GM23338 (cell line): ENCODE results near the gene CYP24A1. TPM values are rescaled to one million over a fixed set of nuclear protein-coding genes. Genes with fewer than 3 reads are reported as not detected.
A peak's percentile ranks its signal among the peaks of the same experiment; 100 is the strongest.

ENCODE experiments used
- ATAC-seq: fragments of 200-7000 bp; cut with Tn5 transposase; 3 replicates; pipeline ENCODE4 v1.9.1; 2020
- DNase-seq: peaks from one replicate; pipeline ENCODE4 v3.0.0-alpha.2; 2015; ENCODE audit warnings: low spot score
- H2AFZ ChIP-seq: fragments of 200-600 bp; sonication (generic); 2 replicates; pipeline ENCODE4 v1.8.0; 2016; ENCODE audit warnings: antibody characterized with exemption, mild to moderate bottlenecking, moderate library complexity
- H3F3A ChIP-seq: fragments of 200-600 bp; sonication (generic); replicated peaks from 2 replicates; pipeline ENCODE4 v1.8.0; 2017; ENCODE audit warnings: antibody characterized with exemption, mixed run types, low read depth
- H3K27ac ChIP-seq: fragments of 200-600 bp; sonication (generic); 2 replicates; pipeline ENCODE4 v1.6.1; 2016; ENCODE audit warnings: low read depth
- H3K27me3 ChIP-seq: fragments of 200-600 bp; sonication (generic); 2 replicates; pipeline ENCODE4 v1.8.0; 2016; ENCODE audit warnings: mild to moderate bottlenecking, mixed run types, moderate library complexity; ENCODE audit not compliant: insufficient read depth
- H3K36me3 ChIP-seq: fragments of 200-600 bp; sonication (generic); 2 replicates; pipeline ENCODE4 v1.8.0; 2016; ENCODE audit warnings: mild to moderate bottlenecking; ENCODE audit not compliant: insufficient read depth
- H3K4me1 ChIP-seq: fragments of 200-600 bp; sonication (generic); 2 replicates; pipeline ENCODE4 v1.8.0; 2016; ENCODE audit warnings: mild to moderate bottlenecking, moderate library complexity; ENCODE audit not compliant: insufficient read depth
- H3K4me2 ChIP-seq: fragments of 200-600 bp; sonication (generic); 2 replicates; pipeline ENCODE4 v1.7.1; 2017; ENCODE audit warnings: mixed run types
- H3K4me3 ChIP-seq: fragments of 200-600 bp; sonication (generic); 2 replicates; pipeline ENCODE4 v1.6.1; 2016; ENCODE audit warnings: mixed run types
- H3K79me2 ChIP-seq: fragments of 200-600 bp; sonication (generic); replicated peaks from 2 replicates; pipeline ENCODE4 v1.8.0; 2017; ENCODE audit warnings: mild to moderate bottlenecking; ENCODE audit not compliant: insufficient read depth
- H3K9me2 ChIP-seq: fragments of 200-600 bp; sonication (generic); 2 replicates; pipeline ENCODE4 v1.8.0; 2017; ENCODE audit not compliant: insufficient read depth
- H4K20me1 ChIP-seq: fragments of 200-600 bp; sonication (generic); replicated peaks from 2 replicates; pipeline ENCODE4 v1.8.0; 2017; ENCODE audit warnings: mild to moderate bottlenecking; ENCODE audit not compliant: insufficient read depth
- H3K27ac Mint-ChIP-seq: 2 replicates; pipeline ENCODE4 v1.8.0; 2020; ENCODE audit warnings: inconsistent platforms, mild to moderate bottlenecking, moderate library complexity, mixed read lengths
- H3K27me3 Mint-ChIP-seq: 3 replicates; pipeline ENCODE4 v1.8.0; 2022; ENCODE audit warnings: low read depth, mild to moderate bottlenecking, moderate library complexity, mixed read lengths, inconsistent platforms; ENCODE audit not compliant: insufficient read depth, poor library complexity
- H3K36me3 Mint-ChIP-seq: 3 replicates; pipeline ENCODE4 v1.8.0; 2021; ENCODE audit warnings: low read depth, mild to moderate bottlenecking, inconsistent platforms, moderate library complexity, mixed read lengths
- H3K4me1 Mint-ChIP-seq: 3 replicates; pipeline ENCODE4 v1.8.0; 2020; ENCODE audit warnings: mild to moderate bottlenecking, inconsistent platforms, mixed read lengths
- H3K4me3 Mint-ChIP-seq: 3 replicates; pipeline ENCODE4 v1.8.0; 2021; ENCODE audit warnings: moderate library complexity, mild to moderate bottlenecking, inconsistent platforms, mixed read lengths
- H3K9me3 Mint-ChIP-seq: 3 replicates; pipeline ENCODE4 v1.8.0; 2020; ENCODE audit warnings: moderate library complexity, mild to moderate bottlenecking, inconsistent platforms, mixed read lengths
- EZH2phosphoT487 ChIP-seq: fragments of 200-600 bp; sonication (generic); IDR thresholded peaks from one replicate; pipeline ENCODE4 v1.8.1; 2018; ENCODE audit warnings: antibody characterized with exemption; ENCODE audit not compliant: unreplicated experiment
- JUNB ChIP-seq: IDR thresholded peaks from one replicate; pipeline ENCODE4 v1.6.1; 2016; ENCODE audit warnings: antibody characterized with exemption; ENCODE audit not compliant: unreplicated experiment
- NANOG ChIP-seq: IDR thresholded peaks from 2 replicates; pipeline ENCODE4 v1.6.1; 2016; ENCODE audit warnings: antibody characterized with exemption, borderline replicate concordance
- POLR2AphosphoS5 ChIP-seq: IDR thresholded peaks from 2 replicates; pipeline ENCODE4 v1.6.1; 2016; ENCODE audit warnings: antibody characterized with exemption, low read depth
- ZNF331 ChIP-seq: fragments of 250-450 bp; sonication (Bioruptor Pico); IDR thresholded peaks from 2 replicates; pipeline ENCODE4 v1.5.0; 2020; ENCODE audit warnings: low read depth, mild to moderate bottlenecking, moderate library complexity
- polyA plus RNA-seq: library from polyadenylated mRNA; unstranded; fragments of >200 nt; fragmentation: Nextera tagmentation; extraction: Ambion mirVana; gene quantifications from 2 replicates; pipeline ENCODE4 v1.2.1, GENCODE V29; 2016
- total RNA-seq: library from RNA; depleted of rRNA; stranded (reverse); fragments of >200 nt; shearing (Covaris generic); gene quantifications from 2 replicates; pipeline ENCODE4 v1.2.3, GENCODE V29; 2014
- TF ChIP-seq, protein P1 (sequence below): fragments of 250-450 bp; sonication (Bioruptor Pico); IDR thresholded peaks from 2 replicates; pipeline ENCODE4 v1.5.0; 2020; ENCODE audit warnings: mild to moderate bottlenecking, moderate library complexity
- TF ChIP-seq, protein P2 (sequence below): IDR thresholded peaks from one replicate; pipeline ENCODE4 v1.6.1; 2018; ENCODE audit warnings: antibody characterized with exemption; ENCODE audit not compliant: unreplicated experiment

Gene CYP24A1
- total and polyA plus RNA-seq, 2 experiments from 2014 or later: 0.10 TPM; not detected in 1

DNA sequence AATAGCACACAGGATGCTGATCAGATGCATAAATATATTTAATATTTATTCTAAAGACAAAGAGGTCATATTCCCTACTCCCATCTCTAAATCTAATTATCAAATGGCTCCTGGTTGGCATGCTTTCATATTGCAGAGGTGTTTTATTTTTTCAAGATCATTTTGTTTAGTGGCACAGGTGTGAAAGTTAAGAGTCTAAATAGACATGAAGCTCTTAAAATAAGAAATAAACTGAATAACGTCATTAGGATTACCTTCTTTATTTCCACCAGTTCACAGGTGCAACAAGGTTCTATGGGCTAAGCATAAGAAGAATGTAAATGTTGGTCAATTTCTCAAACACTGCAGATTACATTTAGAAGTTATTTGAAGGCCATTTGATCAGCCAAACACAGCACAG, 7.1 kb upstream of the CYP24A1 start:
- DNase-seq (no peak), ATAC-seq (no peak)
- Histone ChIP-seq H3K27me3 (peaks cover 8% of the 10 kb centered on the region; the same call in 1 of the 2 replicates), H3K79me2 (no peaks in the 10 kb centered on the region), H2AFZ (peak overlapping the region; percentile 33; the same call in 1 of the 2 replicates), H3K36me3 (no peaks in the 10 kb centered on the region), H3F3A (no peaks in the 10 kb centered on the region), H3K4me3 (no peak overlapping the region), H3K4me1 (no peaks in the 10 kb centered on the region), H3K27ac (no peak overlapping the region), H3K4me2 (no peak overlapping the region), H3K9me2 (0 out of 2 replicates have a peak, but pooled peaks cover 1% of the 10 kb centered on the region), H4K20me1 (no peaks in the 10 kb centered on the region)
- peaks cover 4% of the 10 kb centered on the region for H3K27me3 Mint-ChIP-seq
- H3K36me3 Mint-ChIP-seq: no peaks in the 10 kb centered on the region
- no peak for TF ChIP-seq POLR2AphosphoS5
- no peak for TF ChIP-seq ZNF331
- TF ChIP-seq EZH2phosphoT487: no peak
- TF ChIP-seq, protein P1, sequence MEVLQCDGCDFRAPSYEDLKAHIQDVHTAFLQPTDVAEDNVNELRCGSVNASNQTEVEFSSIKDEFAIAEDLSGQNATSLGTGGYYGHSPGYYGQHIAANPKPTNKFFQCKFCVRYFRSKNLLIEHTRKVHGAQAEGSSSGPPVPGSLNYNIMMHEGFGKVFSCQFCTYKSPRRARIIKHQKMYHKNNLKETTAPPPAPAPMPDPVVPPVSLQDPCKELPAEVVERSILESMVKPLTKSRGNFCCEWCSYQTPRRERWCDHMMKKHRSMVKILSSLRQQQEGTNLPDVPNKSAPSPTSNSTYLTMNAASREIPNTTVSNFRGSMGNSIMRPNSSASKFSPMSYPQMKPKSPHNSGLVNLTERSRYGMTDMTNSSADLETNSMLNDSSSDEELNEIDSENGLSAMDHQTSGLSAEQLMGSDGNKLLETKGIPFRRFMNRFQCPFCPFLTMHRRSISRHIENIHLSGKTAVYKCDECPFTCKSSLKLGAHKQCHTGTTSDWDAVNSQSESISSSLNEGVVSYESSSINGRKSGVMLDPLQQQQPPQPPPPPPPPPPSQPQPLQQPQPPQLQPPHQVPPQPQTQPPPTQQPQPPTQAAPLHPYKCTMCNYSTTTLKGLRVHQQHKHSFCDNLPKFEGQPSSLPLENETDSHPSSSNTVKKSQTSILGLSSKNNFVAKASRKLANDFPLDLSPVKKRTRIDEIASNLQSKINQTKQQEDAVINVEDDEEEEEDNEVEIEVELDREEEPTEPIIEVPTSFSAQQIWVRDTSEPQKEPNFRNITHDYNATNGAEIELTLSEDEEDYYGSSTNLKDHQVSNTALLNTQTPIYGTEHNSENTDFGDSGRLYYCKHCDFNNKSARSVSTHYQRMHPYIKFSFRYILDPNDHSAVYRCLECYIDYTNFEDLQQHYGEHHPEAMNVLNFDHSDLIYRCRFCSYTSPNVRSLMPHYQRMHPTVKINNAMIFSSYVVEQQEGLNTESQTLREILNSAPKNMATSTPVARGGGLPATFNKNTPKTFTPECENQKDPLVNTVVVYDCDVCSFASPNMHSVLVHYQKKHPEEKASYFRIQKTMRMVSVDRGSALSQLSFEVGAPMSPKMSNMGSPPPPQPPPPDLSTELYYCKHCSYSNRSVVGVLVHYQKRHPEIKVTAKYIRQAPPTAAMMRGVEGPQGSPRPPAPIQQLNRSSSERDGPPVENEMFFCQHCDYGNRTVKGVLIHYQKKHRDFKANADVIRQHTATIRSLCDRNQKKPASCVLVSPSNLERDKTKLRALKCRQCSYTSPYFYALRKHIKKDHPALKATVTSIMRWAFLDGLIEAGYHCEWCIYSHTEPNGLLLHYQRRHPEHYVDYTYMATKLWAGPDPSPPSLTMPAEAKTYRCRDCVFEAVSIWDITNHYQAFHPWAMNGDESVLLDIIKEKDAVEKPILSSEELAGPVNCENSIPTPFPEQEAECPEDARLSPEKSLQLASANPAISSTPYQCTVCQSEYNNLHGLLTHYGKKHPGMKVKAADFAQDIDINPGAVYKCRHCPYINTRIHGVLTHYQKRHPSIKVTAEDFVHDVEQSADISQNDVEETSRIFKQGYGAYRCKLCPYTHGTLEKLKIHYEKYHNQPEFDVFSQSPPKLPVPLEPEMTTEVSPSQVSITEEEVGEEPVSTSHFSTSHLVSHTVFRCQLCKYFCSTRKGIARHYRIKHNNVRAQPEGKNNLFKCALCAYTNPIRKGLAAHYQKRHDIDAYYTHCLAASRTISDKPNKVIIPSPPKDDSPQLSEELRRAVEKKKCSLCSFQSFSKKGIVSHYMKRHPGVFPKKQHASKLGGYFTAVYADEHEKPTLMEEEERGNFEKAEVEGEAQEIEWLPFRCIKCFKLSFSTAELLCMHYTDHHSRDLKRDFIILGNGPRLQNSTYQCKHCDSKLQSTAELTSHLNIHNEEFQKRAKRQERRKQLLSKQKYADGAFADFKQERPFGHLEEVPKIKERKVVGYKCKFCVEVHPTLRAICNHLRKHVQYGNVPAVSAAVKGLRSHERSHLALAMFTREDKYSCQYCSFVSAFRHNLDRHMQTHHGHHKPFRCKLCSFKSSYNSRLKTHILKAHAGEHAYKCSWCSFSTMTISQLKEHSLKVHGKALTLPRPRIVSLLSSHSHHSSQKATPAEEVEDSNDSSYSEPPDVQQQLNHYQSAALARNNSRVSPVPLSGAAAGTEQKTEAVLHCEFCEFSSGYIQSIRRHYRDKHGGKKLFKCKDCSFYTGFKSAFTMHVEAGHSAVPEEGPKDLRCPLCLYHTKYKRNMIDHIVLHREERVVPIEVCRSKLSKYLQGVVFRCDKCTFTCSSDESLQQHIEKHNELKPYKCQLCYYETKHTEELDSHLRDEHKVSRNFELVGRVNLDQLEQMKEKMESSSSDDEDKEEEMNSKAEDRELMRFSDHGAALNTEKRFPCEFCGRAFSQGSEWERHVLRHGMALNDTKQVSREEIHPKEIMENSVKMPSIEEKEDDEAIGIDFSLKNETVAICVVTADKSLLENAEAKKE: no peak
- no peak for TF ChIP-seq JUNB
- TF ChIP-seq, protein P2, sequence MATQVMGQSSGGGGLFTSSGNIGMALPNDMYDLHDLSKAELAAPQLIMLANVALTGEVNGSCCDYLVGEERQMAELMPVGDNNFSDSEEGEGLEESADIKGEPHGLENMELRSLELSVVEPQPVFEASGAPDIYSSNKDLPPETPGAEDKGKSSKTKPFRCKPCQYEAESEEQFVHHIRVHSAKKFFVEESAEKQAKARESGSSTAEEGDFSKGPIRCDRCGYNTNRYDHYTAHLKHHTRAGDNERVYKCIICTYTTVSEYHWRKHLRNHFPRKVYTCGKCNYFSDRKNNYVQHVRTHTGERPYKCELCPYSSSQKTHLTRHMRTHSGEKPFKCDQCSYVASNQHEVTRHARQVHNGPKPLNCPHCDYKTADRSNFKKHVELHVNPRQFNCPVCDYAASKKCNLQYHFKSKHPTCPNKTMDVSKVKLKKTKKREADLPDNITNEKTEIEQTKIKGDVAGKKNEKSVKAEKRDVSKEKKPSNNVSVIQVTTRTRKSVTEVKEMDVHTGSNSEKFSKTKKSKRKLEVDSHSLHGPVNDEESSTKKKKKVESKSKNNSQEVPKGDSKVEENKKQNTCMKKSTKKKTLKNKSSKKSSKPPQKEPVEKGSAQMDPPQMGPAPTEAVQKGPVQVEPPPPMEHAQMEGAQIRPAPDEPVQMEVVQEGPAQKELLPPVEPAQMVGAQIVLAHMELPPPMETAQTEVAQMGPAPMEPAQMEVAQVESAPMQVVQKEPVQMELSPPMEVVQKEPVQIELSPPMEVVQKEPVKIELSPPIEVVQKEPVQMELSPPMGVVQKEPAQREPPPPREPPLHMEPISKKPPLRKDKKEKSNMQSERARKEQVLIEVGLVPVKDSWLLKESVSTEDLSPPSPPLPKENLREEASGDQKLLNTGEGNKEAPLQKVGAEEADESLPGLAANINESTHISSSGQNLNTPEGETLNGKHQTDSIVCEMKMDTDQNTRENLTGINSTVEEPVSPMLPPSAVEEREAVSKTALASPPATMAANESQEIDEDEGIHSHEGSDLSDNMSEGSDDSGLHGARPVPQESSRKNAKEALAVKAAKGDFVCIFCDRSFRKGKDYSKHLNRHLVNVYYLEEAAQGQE: no peak
- no peak for TF ChIP-seq NANOG
- H3K4me1 Mint-ChIP-seq: no peaks in the 10 kb centered on the region
- no peaks in the 10 kb centered on the region for H3K9me3 Mint-ChIP-seq
- no peak overlapping the region for H3K27ac Mint-ChIP-seq
- no peak overlapping the region for H3K4me3 Mint-ChIP-seq
